Uterus (tissue), 4 donors: ENCODE results near the gene DROSHA. TPM values are rescaled to one million over a fixed set of nuclear protein-coding genes. Genes with fewer than 3 reads are reported as not detected.
"Not testable (repeated sequence)": the region's sequence is repeated elsewhere in the genome, so short reads cannot be mapped to it uniquely, and the experiment has no call there.

Source experiments
- DNase-seq, 2 donors: peaks; one replicate each; pipeline ENCODE4 v3.0.0-alpha.2; 2019 to 2020
- H3K27ac ChIP-seq, 2 donors: fragments of 200-600 bp; sonication (generic); 1 replicate in 1 of 2; 2 replicates in 1 of 2; pipeline ENCODE4 v1.5.1; 2016 to 2018
- H3K27me3 ChIP-seq, 2 donors: fragments of 200-600 bp; sonication (generic); one replicate each; pipeline ENCODE4 v1.5.1; 2018 to 2019; ENCODE audit warnings: control low read depth in 1 of 2
- H3K36me3 ChIP-seq, 2 donors: fragments of 200-600 bp; sonication (generic); one replicate each; pipeline ENCODE4 v1.5.1; 2019; ENCODE audit warnings: control low read depth in 1 of 2
- H3K4me1 ChIP-seq, 2 donors: fragments of 200-600 bp; sonication (generic); one replicate each; pipeline ENCODE4 v1.5.1; 2018 to 2019; ENCODE audit warnings: control low read depth in 1 of 2
- H3K4me3 ChIP-seq, 2 donors: fragments of 200-600 bp; sonication (generic); 1 replicate in 1 of 2; 2 replicates in 1 of 2; pipeline ENCODE4 v1.5.1; 2018 to 2019; ENCODE audit warnings: mild to moderate bottlenecking in 1 of 2
- H3K9me3 ChIP-seq, 2 donors: fragments of 200-600 bp; sonication (generic); one replicate each; pipeline ENCODE4 v1.5.1; 2019; ENCODE audit warnings: control low read depth in 1 of 2
- CTCF ChIP-seq, 4 experiments: fragments of 200-600 bp in 2 of 4; fragments of 450-650 bp in 2 of 4; sonication (generic) in 2 of 4; IDR thresholded peaks; one replicate each; pipeline ENCODE4 v1.5.1; 2016 to 2019; ENCODE audit warnings: antibody characterized with exemption in 4 of 4, mild to moderate bottlenecking in 2 of 4, moderate library complexity in 1 of 4
- POLR2A ChIP-seq, 2 donors: fragments of 450-650 bp; IDR thresholded peaks; one replicate each; pipeline ENCODE4 v1.6.1; 2016; ENCODE audit warnings: antibody characterized with exemption in 2 of 2, mild to moderate bottlenecking in 1 of 2, moderate library complexity in 1 of 2
- intact Hi-C: fragments of 100-400 bp; cut with DNase I; formaldehyde crosslinking; loops from one replicate; pipeline ENCODE4 v1.15.1; 2023; ENCODE audit warnings: low total_unique reads
- total RNA-seq, 4 donors: library from RNA; depleted of rRNA in 3 of 4; stranded (reverse); fragments of >200 nt in 3 of 4; gene quantifications; one replicate each; pipeline versions ENCODE4 v1.1.0 to v1.2.4, GENCODE V29; 2014 to 2023
- donor health status: DM: yes; HTN: yes; CAD: no.

DROSHA gene
- total RNA-seq, 4 donors from 2014 or later = 17.2 to 82.1 (median 40.5) TPM

DNA sequence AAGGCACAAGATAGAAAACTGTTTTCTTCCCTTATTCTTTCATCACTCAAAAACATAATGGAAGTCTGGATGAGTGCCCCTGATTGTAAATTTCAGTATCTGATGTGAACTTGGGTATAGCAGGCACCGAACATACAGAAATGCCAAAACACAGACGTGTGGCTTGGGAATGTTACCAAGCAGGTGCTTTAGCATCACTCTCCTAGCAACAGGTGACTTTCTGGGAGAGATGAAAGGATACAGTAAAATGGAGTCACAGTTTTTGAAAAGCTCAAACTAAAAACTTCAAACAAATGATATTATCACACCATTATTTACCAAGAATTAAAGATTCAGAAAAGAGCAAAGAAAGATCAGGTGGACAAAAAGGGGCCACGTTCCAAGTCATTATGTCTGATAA, 130.2 kb downstream of the DROSHA start:
- Histone ChIP-seq H3K4me3 (no peak overlapping the region), H3K27ac (no peak overlapping the region), H3K36me3 (no peaks in the 10 kb centered on the region), H3K27me3 (no peaks in the 10 kb centered on the region), H3K4me1 (no peaks in the 10 kb centered on the region), H3K9me3 (no peaks in the 10 kb centered on the region)
- intact Hi-C loops = no loop called here
- TF ChIP-seq CTCF (IDR thresholded peaks at IDR 0.05) = no peak
- TF ChIP-seq POLR2A (IDR thresholded peaks at IDR 0.05) = no peak
- DNase-seq = no peak

- Histone ChIP-seq H3K27ac (peak overlapping the region; percentile 20 to 45), H3K9me3 (no peaks in the 10 kb centered on the region), H3K4me3 (peak overlapping the region; percentile 1 to 13), H3K4me1 (no peaks in the 10 kb centered on the region), H3K36me3 (no peaks in the 10 kb centered on the region), H3K27me3 (no peaks in the 10 kb centered on the region)
- no peak for DNase-seq
- TF ChIP-seq POLR2A (IDR thresholded peaks at IDR 0.05) = no peak
- no peak for TF ChIP-seq CTCF (IDR thresholded peaks at IDR 0.05)
- intact Hi-C loops = no loop called here
Measured at GRCh38 chr5:31397926-31398557, 133.9 kb downstream of the DROSHA start.

DNA sequence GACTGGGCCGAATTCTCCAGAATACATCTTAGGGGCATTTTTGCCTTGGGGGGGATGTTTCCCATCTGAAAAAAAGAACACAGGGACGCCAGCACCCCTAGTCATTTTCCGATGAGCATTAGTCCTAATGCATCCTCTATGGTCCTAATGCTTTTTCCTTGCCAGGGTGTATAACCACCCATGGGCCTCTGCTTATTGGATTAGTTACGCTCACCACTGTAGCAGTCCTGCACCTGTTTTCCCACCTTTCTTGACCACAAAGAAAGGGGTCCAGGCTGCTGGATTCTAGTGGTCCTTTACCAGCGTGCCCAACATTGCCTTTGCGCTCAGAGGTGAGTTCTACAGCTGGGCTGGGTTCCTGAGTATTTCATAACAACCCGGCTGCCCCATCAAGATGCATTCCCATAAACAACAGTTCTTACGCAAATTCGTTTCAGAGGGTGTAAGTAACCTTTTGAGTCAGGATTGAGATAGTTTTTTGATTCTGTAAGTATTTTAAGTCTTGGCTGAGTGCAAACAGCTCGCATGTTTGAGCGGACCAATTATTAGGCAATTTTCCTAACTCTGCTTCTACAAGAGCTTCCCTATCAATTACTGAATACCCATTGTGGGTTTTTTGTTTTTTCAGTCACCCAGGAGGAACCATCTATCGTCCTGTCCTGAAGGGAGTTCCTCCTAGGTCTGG, 135.1 kb downstream of the DROSHA start:
- H3K4me3 ChIP-seq = no peak overlapping the region
- H3K9me3 ChIP-seq = no peaks in the 10 kb centered on the region
- no peaks in the 10 kb centered on the region for H3K27me3 ChIP-seq
- no peak overlapping the region for H3K27ac ChIP-seq
- TF ChIP-seq CTCF (IDR thresholded peaks at IDR 0.05) = no peak
- TF ChIP-seq POLR2A (IDR thresholded peaks at IDR 0.05) = no peak
- no peaks in the 10 kb centered on the region for H3K4me1 ChIP-seq
- DNase-seq = no peak
- no peaks in the 10 kb centered on the region for H3K36me3 ChIP-seq
- intact Hi-C loops = no loop called here

DNA sequence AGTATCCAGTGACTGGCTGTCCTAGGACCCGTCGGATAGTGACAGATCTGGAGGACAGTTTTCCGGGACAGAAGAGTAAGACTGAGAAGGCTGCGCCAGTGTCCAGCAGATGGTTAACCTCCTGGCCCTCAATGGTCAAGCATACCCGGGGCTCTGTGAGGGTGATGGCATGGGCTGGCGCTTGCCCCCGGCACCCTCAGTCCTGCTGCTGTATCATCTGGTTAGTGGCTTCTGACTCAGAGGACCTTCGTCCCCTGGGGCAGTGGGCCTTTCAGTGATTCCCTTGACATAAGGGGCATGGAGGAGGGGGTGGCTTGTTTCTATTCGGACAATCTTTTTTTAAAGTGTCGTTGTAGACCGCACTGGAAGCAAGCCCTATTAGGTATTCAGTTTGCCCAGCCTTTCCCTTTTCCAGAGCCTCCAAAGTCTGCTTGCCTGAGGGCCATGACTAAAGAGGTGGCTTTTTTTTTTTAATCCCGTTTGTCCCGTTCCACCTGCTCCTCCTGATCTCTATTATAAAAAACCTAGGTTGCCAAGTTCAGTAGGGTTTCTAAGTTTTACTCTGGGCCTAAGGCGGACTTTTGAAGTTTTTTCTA, 136.3 kb downstream of the DROSHA start:
- H3K9me3 ChIP-seq, H3K27me3 ChIP-seq, intact Hi-C loops, H3K4me3 ChIP-seq, H3K27ac ChIP-seq, H3K36me3 ChIP-seq, H3K4me1 ChIP-seq, DNase-seq: not testable (repeated sequence)

- DNase-seq = no peak
- H3K9me3 ChIP-seq = no peaks in the 10 kb centered on the region
- intact Hi-C loops = no loop called here
- H3K4me1 ChIP-seq = no peaks in the 10 kb centered on the region
- H3K36me3 ChIP-seq = no peaks in the 10 kb centered on the region
- no peak overlapping the region for H3K4me3 ChIP-seq
- H3K27ac ChIP-seq = no peak overlapping the region
- TF ChIP-seq POLR2A (IDR thresholded peaks at IDR 0.05) = no peak
- no peak for TF ChIP-seq CTCF (IDR thresholded peaks at IDR 0.05)
- no peaks in the 10 kb centered on the region for H3K27me3 ChIP-seq
Measured at GRCh38 chr5:31393126-31393525, 138.8 kb downstream of the DROSHA start.
